ENCODE results near the gene TMEM161A. TPM values are rescaled to one million over a fixed set of nuclear protein-coding genes. Genes with fewer than 3 reads are reported as not detected.

The TMEM161A gene
- total and polyA plus RNA-seq, 9 of the 15 experiments (the other 6 are each of a cell fraction or from before 2014, with no cell fraction given), result 0.63 to 92.3 (median 38.9) TPM

DNA sequence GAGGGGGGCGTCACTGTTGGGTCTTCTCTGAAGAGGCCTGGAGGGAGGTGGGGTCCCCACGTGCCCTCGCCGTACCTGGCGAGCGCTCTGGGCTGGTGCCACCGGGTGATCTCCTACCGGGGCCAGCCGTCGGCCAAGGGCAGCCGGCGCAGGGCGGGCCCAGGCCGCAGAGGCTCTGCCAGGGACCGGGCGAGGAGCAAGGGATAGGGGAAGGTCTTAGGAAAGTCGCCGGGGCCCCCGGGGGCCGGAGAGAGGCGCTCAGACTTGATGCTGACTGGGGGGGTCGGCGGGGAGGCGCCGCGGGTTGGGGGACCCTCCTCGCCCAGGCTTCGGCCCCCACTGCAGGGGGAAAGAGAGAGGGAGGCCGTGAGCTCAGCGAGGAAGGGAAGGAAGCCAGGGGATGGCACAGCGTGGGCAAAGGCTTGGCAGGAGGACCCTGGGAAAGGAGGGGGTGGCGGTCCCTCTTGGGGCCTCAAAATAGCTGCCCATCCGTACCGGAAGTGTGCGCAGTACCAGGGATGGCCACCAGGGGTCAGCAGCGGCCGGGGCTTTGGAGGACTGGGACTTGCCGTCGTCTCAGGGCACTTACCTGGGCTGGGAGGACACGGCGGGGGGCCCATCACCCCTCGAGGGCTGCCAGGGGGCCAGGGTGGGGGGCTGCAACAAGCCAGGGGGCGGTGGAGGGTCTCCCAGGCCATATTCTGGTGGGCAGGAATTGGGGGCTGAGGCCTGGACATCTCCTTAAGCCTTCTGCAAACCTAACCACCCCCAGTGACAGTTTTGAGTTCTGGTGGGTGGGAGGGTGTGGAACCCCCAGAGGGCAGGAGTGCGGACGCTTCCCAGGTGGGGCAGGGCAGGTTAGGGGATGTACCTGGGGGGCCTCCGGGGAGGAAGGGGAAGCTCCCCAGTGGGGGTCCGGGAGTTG is 7.7 kb upstream of the TMEM161A start (continued):
- TF ChIP-seq NUFIP1 (IDR thresholded peaks at IDR 0.05; ENCODE audit: partially characterized antibody) (no peak), KDM1A (IDR thresholded peaks at IDR 0.05) (no peak), TEAD1 (CRISPR knock-in tag; IDR thresholded peaks at IDR 0.05) (0 out of 4 replicates have a peak, but pooled peaks of 1 of the 2 experiments have one; percentile 23), RNF219 (CRISPR knock-in tag; IDR thresholded peaks at IDR 0.05) (no peak), BCOR (IDR thresholded peaks at IDR 0.05) (no peak), HMG20B (CRISPR knock-in tag; IDR thresholded peaks at IDR 0.05) (no peak), ZNF133 (CRISPR knock-in tag; IDR thresholded peaks at IDR 0.05) (no peak), HIVEP1 (CRISPR knock-in tag; IDR thresholded peaks at IDR 0.05) (no peak), ERF (CRISPR knock-in tag; IDR thresholded peaks at IDR 0.05) (no peak), DMBX1 (CRISPR knock-in tag; IDR thresholded peaks at IDR 0.05; ENCODE audit: borderline replicate concordance) (no peak)
- TF ChIP-seq, protein P1, sequence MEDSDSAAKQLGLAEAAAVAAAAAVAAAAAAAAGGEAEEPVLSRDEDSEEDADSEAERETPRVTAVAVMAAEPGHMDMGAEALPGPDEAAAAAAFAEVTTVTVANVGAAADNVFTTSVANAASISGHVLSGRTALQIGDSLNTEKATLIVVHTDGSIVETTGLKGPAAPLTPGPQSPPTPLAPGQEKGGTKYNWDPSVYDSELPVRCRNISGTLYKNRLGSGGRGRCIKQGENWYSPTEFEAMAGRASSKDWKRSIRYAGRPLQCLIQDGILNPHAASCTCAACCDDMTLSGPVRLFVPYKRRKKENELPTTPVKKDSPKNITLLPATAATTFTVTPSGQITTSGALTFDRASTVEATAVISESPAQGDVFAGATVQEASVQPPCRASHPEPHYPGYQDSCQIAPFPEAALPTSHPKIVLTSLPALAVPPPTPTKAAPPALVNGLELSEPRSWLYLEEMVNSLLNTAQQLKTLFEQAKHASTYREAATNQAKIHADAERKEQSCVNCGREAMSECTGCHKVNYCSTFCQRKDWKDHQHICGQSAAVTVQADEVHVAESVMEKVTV (CRISPR knock-in tag; IDR thresholded peaks at IDR 0.05), result peak; percentile 58
